ENCODE results near the gene NCAM1.

NCAM1 gene

GRCh38 chr11:113113801-113114704 is 152.8 kb downstream of the NCAM1 start:
- no peak overlapping the region for H3K23ac ChIP-seq (ENCODE audit: low read length in 2 of 2)
- peaks cover 0 to 19% of the 10 kb centered on the region in 2 experiments for H3K27me3 ChIP-seq (ENCODE audit: control insufficient read depth in 1 of 2, insufficient read depth in 1 of 2, low read length in 2 of 2)
- no peak overlapping the region for H4K91ac ChIP-seq (ENCODE audit: low read length)
- H2BK5ac ChIP-seq (ENCODE audit: low read depth, low read length, poor library complexity, severe bottlenecking) = no peak overlapping the region
- no peak overlapping the region for H2AFZ ChIP-seq (ENCODE audit: low read depth, low read length)
- no peak overlapping the region for H3K27ac ChIP-seq (ENCODE audit: low read length, poor library complexity, severe bottlenecking)
- WGBS = 78% methylated on average over 5 of the region's 5 CpGs
- H3K79me1 ChIP-seq (replicated peaks; ENCODE audit: low read length, poor library complexity, severe bottlenecking) = no peaks in the 10 kb centered on the region
- H2BK12ac ChIP-seq (ENCODE audit: low read length in 2 of 2) = no peak overlapping the region
- no peak overlapping the region for H3K4me3 ChIP-seq (ENCODE audit: insufficient read depth in 1 of 2, low read depth in 1 of 2, low read length in 2 of 2)
- no peak overlapping the region for H3K14ac ChIP-seq (ENCODE audit: low read length in 2 of 2)
- no peak overlapping the region for H2AK5ac ChIP-seq (ENCODE audit: low read length, severe bottlenecking)
- H2BK15ac ChIP-seq (ENCODE audit: low read depth, poor library complexity, severe bottlenecking) = no peak overlapping the region
- H3K9ac ChIP-seq (ENCODE audit: low read length) = no peak overlapping the region
- no peaks in the 10 kb centered on the region for H3K4me1 ChIP-seq (ENCODE audit: control insufficient read depth, insufficient read depth, low read depth, low read length)
- H2BK120ac ChIP-seq (ENCODE audit: low read depth, low read length) = no peak overlapping the region
- no peaks in the 10 kb centered on the region for H3K9me3 ChIP-seq (ENCODE audit: control insufficient read depth, low read length)
- no peak overlapping the region for H3K18ac ChIP-seq (ENCODE audit: low read depth in 1 of 2, low read length in 2 of 2)
- H3K4me2 ChIP-seq (ENCODE audit: low read length, poor library complexity, severe bottlenecking) = no peak overlapping the region
- peak; percentile 60 for DNase-seq
- H3K4ac ChIP-seq (ENCODE audit: low read depth in 1 of 2, low read length in 2 of 2) = no peak overlapping the region
- H4K8ac ChIP-seq (ENCODE audit: low read length) = no peak overlapping the region
- H3K36me3 ChIP-seq (ENCODE audit: control insufficient read depth in 1 of 2, insufficient read depth in 2 of 2, low read depth in 1 of 2, low read length in 2 of 2) = no peaks in the 10 kb centered on the region

- Histone ChIP-seq H3K4me2 (ENCODE audit: low read length, poor library complexity, severe bottlenecking) (no peak overlapping the region), H3K9ac (ENCODE audit: low read length) (no peak overlapping the region), H3K14ac (ENCODE audit: low read length in 2 of 2) (no peak overlapping the region), H3K18ac (ENCODE audit: low read depth in 1 of 2, low read length in 2 of 2) (no peak overlapping the region), H3K4ac (ENCODE audit: low read depth in 1 of 2, low read length in 2 of 2) (no peak overlapping the region), H3K4me3 (ENCODE audit: insufficient read depth in 1 of 2, low read depth in 1 of 2, low read length in 2 of 2) (no peak overlapping the region), H2AFZ (ENCODE audit: low read depth, low read length) (no peak overlapping the region), H3K27ac (ENCODE audit: low read length, poor library complexity, severe bottlenecking) (no peak overlapping the region), H3K27me3 (ENCODE audit: control insufficient read depth in 1 of 2, insufficient read depth in 1 of 2, low read length in 2 of 2) (peaks cover 0 to 19% of the 10 kb centered on the region in 2 experiments), H2AK5ac (ENCODE audit: low read length, severe bottlenecking) (no peak overlapping the region), H4K8ac (ENCODE audit: low read length) (no peak overlapping the region), H2BK120ac (ENCODE audit: low read depth, low read length) (no peak overlapping the region), H3K79me1 (replicated peaks; ENCODE audit: low read length, poor library complexity, severe bottlenecking) (no peaks in the 10 kb centered on the region), H3K36me3 (ENCODE audit: control insufficient read depth in 1 of 2, insufficient read depth in 2 of 2, low read depth in 1 of 2, low read length in 2 of 2) (no peaks in the 10 kb centered on the region), H2BK5ac (ENCODE audit: low read depth, low read length, poor library complexity, severe bottlenecking) (no peak overlapping the region), H3K23ac (ENCODE audit: low read length in 2 of 2) (no peak overlapping the region), H3K9me3 (ENCODE audit: control insufficient read depth, low read length) (no peaks in the 10 kb centered on the region), H3K4me1 (ENCODE audit: control insufficient read depth, insufficient read depth, low read depth, low read length) (no peaks in the 10 kb centered on the region), H4K91ac (ENCODE audit: low read length) (no peak overlapping the region), H2BK15ac (ENCODE audit: low read depth, poor library complexity, severe bottlenecking) (no peak overlapping the region), H2BK12ac (ENCODE audit: low read length in 2 of 2) (no peak overlapping the region)
- 92% methylated on average over 2 of the region's 3 CpGs for WGBS
- no peak for DNase-seq
These were observed 153.4 kb downstream of the NCAM1 start for GRCh38 chr11:113114705-113115027.

- Histone ChIP-seq H3K4me3 (ENCODE audit: insufficient read depth in 1 of 2, low read depth in 1 of 2, low read length in 2 of 2) (no peak overlapping the region), H2BK120ac (ENCODE audit: low read depth, low read length) (no peak overlapping the region)
These were observed 156.9 kb downstream of the NCAM1 start for GRCh38 chr11:113118104-113118503.

DNA sequence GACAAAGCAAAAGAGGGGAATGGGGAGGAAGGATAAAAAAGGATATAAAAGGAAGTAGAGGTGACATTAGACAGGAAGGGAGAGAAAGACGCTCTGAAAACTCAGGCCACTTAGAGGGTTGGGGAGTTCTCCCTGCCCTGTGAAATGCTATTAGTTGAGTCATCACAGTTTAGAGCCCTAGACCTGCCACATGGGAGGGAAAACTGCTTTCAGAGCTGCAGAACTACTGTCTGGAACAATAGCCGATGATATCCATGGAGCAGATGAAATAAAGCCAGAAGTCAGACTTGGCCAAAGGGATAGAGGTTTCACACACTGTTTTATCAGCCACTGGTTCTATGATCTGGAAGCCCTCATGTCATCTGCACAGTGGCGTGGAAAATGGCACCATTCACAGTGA is 157.9 kb downstream of the NCAM1 start:
- Histone ChIP-seq H2AFZ (ENCODE audit: low read depth, low read length) (no peak overlapping the region), H4K91ac (ENCODE audit: low read length) (no peak overlapping the region), H3K36me3 (ENCODE audit: control insufficient read depth in 1 of 2, insufficient read depth in 2 of 2, low read depth in 1 of 2, low read length in 2 of 2) (no peaks in the 10 kb centered on the region), H3K14ac (ENCODE audit: low read length in 2 of 2) (peak overlapping the region in 1 of 2 experiments; percentile 32), H3K79me1 (replicated peaks; ENCODE audit: low read length, poor library complexity, severe bottlenecking) (no peaks in the 10 kb centered on the region), H3K9ac (ENCODE audit: low read length) (no peak overlapping the region), H2BK12ac (ENCODE audit: low read length in 2 of 2) (peak overlapping the region in 1 of 2 experiments; percentile 63), H3K23ac (ENCODE audit: low read length in 2 of 2) (no peak overlapping the region), H3K27me3 (ENCODE audit: control insufficient read depth in 1 of 2, insufficient read depth in 1 of 2, low read length in 2 of 2) (peaks cover 0 to 34% of the 10 kb centered on the region in 2 experiments), H3K18ac (ENCODE audit: low read depth in 1 of 2, low read length in 2 of 2) (no peak overlapping the region), H3K4me2 (ENCODE audit: low read length, poor library complexity, severe bottlenecking) (no peak overlapping the region), H3K4me3 (ENCODE audit: insufficient read depth in 1 of 2, low read depth in 1 of 2, low read length in 2 of 2) (no peak overlapping the region), H3K27ac (ENCODE audit: low read length, poor library complexity, severe bottlenecking) (no peak overlapping the region), H3K4me1 (ENCODE audit: control insufficient read depth, insufficient read depth, low read depth, low read length) (no peaks in the 10 kb centered on the region), H2BK120ac (ENCODE audit: low read depth, low read length) (no peak overlapping the region), H2AK5ac (ENCODE audit: low read length, severe bottlenecking) (no peak overlapping the region), H3K4ac (ENCODE audit: low read depth in 1 of 2, low read length in 2 of 2) (no peak overlapping the region), H2BK5ac (ENCODE audit: low read depth, low read length, poor library complexity, severe bottlenecking) (no peak overlapping the region), H2BK15ac (ENCODE audit: low read depth, poor library complexity, severe bottlenecking) (no peak overlapping the region), H4K8ac (ENCODE audit: low read length) (no peak overlapping the region), H3K9me3 (ENCODE audit: control insufficient read depth, low read length) (no peaks in the 10 kb centered on the region)
- 43% methylated on average over 3 of the region's 3 CpGs for WGBS
- peak; percentile 38 for DNase-seq

More at GRCh38 chr11:113118104-113118503, 156.9 kb downstream of the NCAM1 start:
- Histone ChIP-seq H3K27ac (ENCODE audit: low read length, poor library complexity, severe bottlenecking) (no peak overlapping the region), H3K18ac (ENCODE audit: low read depth in 1 of 2, low read length in 2 of 2) (no peak overlapping the region), H3K23ac (ENCODE audit: low read length in 2 of 2) (no peak overlapping the region), H3K14ac (ENCODE audit: low read length in 2 of 2) (no peak overlapping the region), H3K4ac (ENCODE audit: low read depth in 1 of 2, low read length in 2 of 2) (no peak overlapping the region), H2BK12ac (ENCODE audit: low read length in 2 of 2) (no peak overlapping the region), H3K9ac (ENCODE audit: low read length) (no peak overlapping the region), H3K4me2 (ENCODE audit: low read length, poor library complexity, severe bottlenecking) (no peak overlapping the region), H3K79me1 (replicated peaks; ENCODE audit: low read length, poor library complexity, severe bottlenecking) (no peaks in the 10 kb centered on the region), H3K4me1 (ENCODE audit: control insufficient read depth, insufficient read depth, low read depth, low read length) (no peaks in the 10 kb centered on the region), H2AK5ac (ENCODE audit: low read length, severe bottlenecking) (no peak overlapping the region), H2BK5ac (ENCODE audit: low read depth, low read length, poor library complexity, severe bottlenecking) (no peak overlapping the region), H2BK15ac (ENCODE audit: low read depth, poor library complexity, severe bottlenecking) (no peak overlapping the region), H4K91ac (ENCODE audit: low read length) (no peak overlapping the region), H3K27me3 (ENCODE audit: control insufficient read depth in 1 of 2, insufficient read depth in 1 of 2, low read length in 2 of 2) (peaks cover 0 to 36% of the 10 kb centered on the region in 2 experiments), H4K8ac (ENCODE audit: low read length) (no peak overlapping the region), H3K36me3 (ENCODE audit: control insufficient read depth in 1 of 2, insufficient read depth in 2 of 2, low read depth in 1 of 2, low read length in 2 of 2) (no peaks in the 10 kb centered on the region), H2AFZ (ENCODE audit: low read depth, low read length) (no peak overlapping the region), H3K9me3 (ENCODE audit: control insufficient read depth, low read length) (no peaks in the 10 kb centered on the region)
- 100% methylated on average over 1 of the region's 1 CpG for WGBS
- DNase-seq = no peak

Measured in mesenchymal stem cell (in vitro differentiated cells and primary cell).